ENCODE results near the gene PANX2. TPM values are rescaled to one million over a fixed set of nuclear protein-coding genes. Genes with fewer than 3 reads are reported as not detected.

Gene PANX2
- total RNA-seq, 1 donor from 2014 or later, result 3.0 TPM

GRCh38 chr22:50180727-50181521, 10.4 kb downstream of the PANX2 start:
- Mint-ChIP-seq H3K4me1 (ENCODE audit: low read depth) (peaks cover 9% of the 10 kb centered on the region), H3K4me3 (ENCODE audit: unreplicated experiment) (no peak overlapping the region), H3K27me3 (ENCODE audit: low read depth) (no peaks in the 10 kb centered on the region), H3K36me3 (ENCODE audit: low read depth) (peaks cover 2% of the 10 kb centered on the region), H3K9me3 (ENCODE audit: low read depth) (no peaks in the 10 kb centered on the region), H3K27ac (ENCODE audit: unreplicated experiment) (no peak overlapping the region)
- TF ChIP-seq CTCF (IDR thresholded peaks at IDR 0.05), result no peak
- no peak for DNase-seq (ENCODE audit: low spot score)

- TF ChIP-seq CTCF (IDR thresholded peaks at IDR 0.05), result no peak
- Mint-ChIP-seq H3K4me3 (ENCODE audit: unreplicated experiment) (no peak overlapping the region), H3K9me3 (ENCODE audit: low read depth) (no peaks in the 10 kb centered on the region), H3K4me1 (ENCODE audit: low read depth) (peaks cover 13% of the 10 kb centered on the region), H3K36me3 (ENCODE audit: low read depth) (peaks cover 2% of the 10 kb centered on the region), H3K27ac (ENCODE audit: unreplicated experiment) (no peak overlapping the region), H3K27me3 (ENCODE audit: low read depth) (no peaks in the 10 kb centered on the region)
- DNase-seq (ENCODE audit: low spot score), result no peak
These were observed 11.9 kb downstream of the PANX2 start for GRCh38 chr22:50182176-50183081.

GRCh38 chr22:50183141-50183971, 12.8 kb downstream of the PANX2 start:
- Mint-ChIP-seq H3K27me3 (ENCODE audit: low read depth) (no peaks in the 10 kb centered on the region), H3K36me3 (ENCODE audit: low read depth) (no peaks in the 10 kb centered on the region), H3K4me3 (ENCODE audit: unreplicated experiment) (no peak overlapping the region), H3K27ac (ENCODE audit: unreplicated experiment) (no peak overlapping the region), H3K9me3 (ENCODE audit: low read depth) (no peaks in the 10 kb centered on the region), H3K4me1 (ENCODE audit: low read depth) (peaks cover 13% of the 10 kb centered on the region)
- no peak for TF ChIP-seq CTCF (IDR thresholded peaks at IDR 0.05)
- DNase-seq (ENCODE audit: low spot score), result no peak

GRCh38 chr22:50184004-50184901, 13.7 kb downstream of the PANX2 start:
- no peak for DNase-seq (ENCODE audit: low spot score)
- Mint-ChIP-seq H3K36me3 (ENCODE audit: low read depth) (no peaks in the 10 kb centered on the region), H3K27ac (ENCODE audit: unreplicated experiment) (no peak overlapping the region), H3K4me3 (ENCODE audit: unreplicated experiment) (no peak overlapping the region), H3K4me1 (ENCODE audit: low read depth) (peaks cover 13% of the 10 kb centered on the region), H3K27me3 (ENCODE audit: low read depth) (no peaks in the 10 kb centered on the region), H3K9me3 (ENCODE audit: low read depth) (no peaks in the 10 kb centered on the region)
- peak; percentile 22 for TF ChIP-seq CTCF (IDR thresholded peaks at IDR 0.05)

All from chondrocyte (in vitro differentiated cells).